CD4-positive, alpha-beta T cell treated with Interleukin-4 for 4 hours (primary cell): ENCODE results near the gene ARHGAP12.

Source experiments
- DNase-seq: peaks from one replicate; pipeline ENCODE4 v3.0.0-alpha.2; 2020

The ARHGAP12 gene

GRCh38 chr10:31875608-31876007, 53.0 kb downstream of the ARHGAP12 start:
- no peak for DNase-seq

- no peak for DNase-seq
These were observed 54.9 kb downstream of the ARHGAP12 start for GRCh38 chr10:31873724-31874123.

DNA sequence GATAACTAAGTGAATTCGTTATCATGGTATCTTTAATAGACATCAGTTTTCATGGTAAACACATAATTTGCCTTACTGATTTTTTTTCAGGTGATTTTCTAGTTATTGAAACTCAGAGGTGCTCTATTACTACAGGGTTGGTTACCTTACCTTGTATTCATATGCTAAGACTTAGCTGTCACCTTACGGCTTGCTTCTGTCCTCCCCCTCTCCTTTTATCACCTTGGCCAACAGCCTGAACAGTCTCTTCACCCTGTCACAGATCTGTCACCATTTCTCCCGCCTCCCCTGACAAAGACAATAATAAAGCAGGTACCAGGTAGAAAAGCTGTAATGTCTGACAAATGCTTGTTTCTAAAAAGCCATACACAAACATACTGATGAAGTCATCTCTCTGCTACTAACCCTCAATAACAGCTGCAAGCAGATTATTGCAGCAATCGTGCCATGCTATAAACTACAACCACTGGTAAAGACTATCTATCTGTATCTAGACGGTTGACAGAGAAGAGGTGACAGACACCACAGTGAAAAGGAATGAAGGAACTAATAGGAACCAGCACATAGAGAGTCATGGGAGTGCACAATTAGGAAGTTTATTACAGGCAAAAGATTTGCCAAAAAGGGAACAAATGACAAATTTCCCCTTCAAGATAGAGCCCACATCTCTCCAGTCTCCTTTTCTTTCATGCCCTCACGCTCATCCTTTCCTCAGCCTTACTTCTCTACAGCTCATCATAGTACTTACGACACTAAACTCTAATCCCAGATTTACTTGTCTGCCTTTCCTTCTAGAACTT, 57.2 kb downstream of the ARHGAP12 start:
- DNase-seq = no peak

DNA sequence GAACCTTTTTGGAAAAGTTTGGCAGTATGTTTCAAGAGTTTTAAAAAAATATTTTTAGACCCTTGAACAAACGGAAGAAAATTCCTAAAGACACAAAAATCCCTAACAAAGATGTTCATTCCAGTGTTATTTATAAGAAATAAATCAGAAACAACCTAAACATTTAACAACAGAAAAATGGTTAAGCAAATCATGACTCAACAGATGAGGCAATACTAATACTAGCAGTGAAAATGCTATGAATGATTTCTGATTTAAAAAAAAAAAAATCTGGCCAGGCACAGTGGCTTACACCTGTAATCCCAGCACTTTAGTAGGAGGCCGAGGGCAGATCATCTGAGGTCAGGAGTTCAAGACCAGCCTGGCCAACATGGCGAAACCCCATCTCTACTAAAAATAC, 61.0 kb downstream of the ARHGAP12 start:
- no peak for DNase-seq

GRCh38 chr10:31866118-31866670, 62.4 kb downstream of the ARHGAP12 start:
- no peak for DNase-seq

DNA sequence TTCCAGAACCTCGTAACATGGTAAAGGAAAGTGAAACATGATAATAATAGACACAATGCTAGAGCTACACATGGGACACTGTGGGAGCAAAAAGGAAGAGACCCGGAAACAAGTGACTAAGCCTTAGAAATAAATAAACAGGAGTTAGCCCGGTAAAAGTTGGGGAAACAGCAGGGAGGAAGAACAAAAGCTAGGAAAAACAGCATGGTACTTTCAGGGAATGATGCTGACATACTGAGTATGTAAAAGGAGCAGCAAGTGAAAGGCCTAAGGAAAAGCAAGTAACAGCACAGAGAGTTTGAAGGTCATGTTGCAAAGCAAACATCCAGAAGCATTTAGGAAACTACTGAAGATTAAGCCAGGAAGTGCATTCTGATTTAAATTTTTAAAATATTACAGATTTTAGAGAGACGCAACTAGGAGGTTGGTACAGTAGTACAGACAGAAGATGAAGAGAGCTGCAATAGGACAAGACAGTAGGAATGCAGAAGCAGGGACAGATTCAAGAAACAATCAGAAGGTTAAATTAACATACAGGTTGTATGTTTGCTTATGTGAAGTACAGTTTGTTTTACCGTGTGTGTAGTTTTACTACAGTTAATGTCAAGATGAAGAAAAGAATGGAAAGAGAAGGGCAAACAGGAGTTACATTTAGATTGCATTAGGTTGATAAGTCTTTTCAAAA, 63.7 kb downstream of the ARHGAP12 start:
- no peak for DNase-seq

DNA sequence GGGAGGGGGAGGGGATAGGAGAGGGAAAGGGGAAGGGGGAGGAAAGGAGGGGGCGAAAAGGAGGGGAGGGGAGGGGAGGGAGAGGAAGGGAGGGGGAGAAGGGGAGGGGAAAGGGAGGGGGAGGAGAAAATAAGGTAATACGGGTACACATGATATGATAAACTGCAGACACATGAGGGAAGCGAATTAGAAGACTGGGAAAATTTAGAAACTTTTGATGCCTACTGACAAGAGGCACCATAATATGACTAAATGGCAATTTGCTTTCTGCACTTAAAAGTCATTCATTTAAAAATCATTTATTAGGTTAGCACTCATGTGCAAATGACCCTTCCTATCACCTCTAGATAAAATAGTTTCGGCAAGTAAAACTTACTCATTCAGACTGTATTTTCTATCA, 73.6 kb downstream of the ARHGAP12 start:
- DNase-seq = no peak

GRCh38 chr10:31853629-31854028, 75.0 kb downstream of the ARHGAP12 start:
- no peak for DNase-seq

- no peak for DNase-seq
These were observed 77.4 kb downstream of the ARHGAP12 start for GRCh38 chr10:31851216-31851615.

GRCh38 chr10:31847515-31847914, 81.1 kb downstream of the ARHGAP12 start:
- no peak for DNase-seq

GRCh38 chr10:31838709-31839108, 89.9 kb downstream of the ARHGAP12 start:
- no peak for DNase-seq

GRCh38 chr10:31838065-31838464, 90.6 kb downstream of the ARHGAP12 start:
- no peak for DNase-seq

GRCh38 chr10:31836569-31837406, 91.8 kb downstream of the ARHGAP12 start:
- no peak for DNase-seq

- no peak for DNase-seq
These were observed 94.9 kb downstream of the ARHGAP12 start for GRCh38 chr10:31833753-31834152.

DNA sequence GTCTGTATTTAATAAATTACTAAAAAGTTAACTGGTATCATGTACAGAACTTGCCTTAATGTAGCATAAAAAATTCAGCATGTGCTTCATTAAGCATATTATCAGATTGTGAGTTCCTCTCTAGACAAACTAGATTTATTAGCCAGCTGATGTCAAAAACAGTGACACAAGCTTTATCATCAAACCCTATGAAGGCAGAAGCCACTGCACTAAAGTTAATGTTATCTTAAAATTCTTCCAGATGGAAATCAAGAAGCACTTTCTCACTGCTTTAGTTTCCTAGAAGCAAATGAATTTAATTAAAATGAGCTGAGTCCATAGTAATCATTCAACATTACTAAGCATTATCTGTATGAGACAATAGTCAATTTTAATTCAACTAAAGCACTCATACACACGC, 96.4 kb downstream of the ARHGAP12 start:
- no peak for DNase-seq

- no peak for DNase-seq
These were observed 97.7 kb downstream of the ARHGAP12 start for GRCh38 chr10:31830887-31831286.

- DNase-seq = no peak
These were observed 98.9 kb downstream of the ARHGAP12 start for GRCh38 chr10:31829776-31830175.

DNA sequence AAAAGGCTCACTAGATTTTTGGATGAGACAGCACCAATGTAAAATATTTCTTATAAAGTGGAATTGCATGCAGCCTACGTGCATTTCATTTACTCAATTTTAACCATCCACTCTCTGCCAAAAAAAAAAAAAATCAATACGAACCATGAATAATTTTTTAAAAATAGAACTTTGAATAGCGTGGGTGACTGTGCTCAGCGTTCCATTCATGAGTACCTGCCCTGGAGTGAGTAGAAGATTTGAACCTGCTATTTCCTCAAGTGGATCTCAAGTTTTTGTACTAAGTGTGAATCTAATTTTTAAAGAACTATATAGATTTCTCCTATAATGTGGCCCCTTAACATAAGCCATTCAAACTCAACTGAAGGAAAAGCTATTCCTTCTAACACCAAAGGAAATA, 105.3 kb downstream of the ARHGAP12 start:
- DNase-seq = no peak

GRCh38 chr10:31822616-31823318, 105.9 kb downstream of the ARHGAP12 start:
- DNase-seq = no peak

DNA sequence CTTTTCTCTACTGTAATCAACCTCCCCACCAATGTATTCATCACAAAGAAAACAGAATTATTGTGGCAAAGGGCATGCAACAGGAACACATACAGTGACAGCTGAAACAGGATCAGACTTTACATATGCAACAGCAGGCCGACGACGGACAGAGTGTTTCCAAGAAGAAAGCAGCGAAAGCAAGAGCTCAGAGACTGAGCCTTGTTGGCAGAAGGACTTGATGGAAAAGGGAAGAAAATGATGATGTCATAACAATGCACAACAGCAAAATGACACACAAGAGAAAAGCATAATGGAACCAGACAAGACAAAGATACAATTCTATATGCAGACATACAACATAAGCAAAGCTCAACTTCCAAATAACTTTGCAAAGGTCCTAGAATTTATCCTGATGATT, 106.5 kb downstream of the ARHGAP12 start:
- no peak for DNase-seq

- DNase-seq = no peak
These were observed 107.8 kb downstream of the ARHGAP12 start for GRCh38 chr10:31820778-31821369.

GRCh38 chr10:31820096-31820495, 108.5 kb downstream of the ARHGAP12 start:
- no peak for DNase-seq
